Measurements from ENCODE around the gene CAST. TPM values are rescaled to one million over a fixed set of nuclear protein-coding genes. Genes with fewer than 3 reads are reported as not detected.

Gene CAST
- total RNA-seq, 4 donors from 2014 or later: 292 to 347 (median 320) TPM

GRCh38 chr5:96822686-96823459 lies 160.7 kb downstream of the CAST start:
- 85 to 98% methylated on average over 3 to 5 of the region's 6 CpGs for WGBS, 2 donors (ENCODE audit: low coverage in 1 of 2)
- no peaks in the 10 kb centered on the region for H3K36me3 ChIP-seq
- no peak for ATAC-seq
- no peaks in the 10 kb centered on the region for H3K9me3 ChIP-seq
- no peaks in the 10 kb centered on the region for H3K27me3 ChIP-seq
- TF ChIP-seq CTCF (IDR thresholded peaks at IDR 0.05): no peak
- no peak for TF ChIP-seq POLR2A (IDR thresholded peaks at IDR 0.05)
- no peak for TF ChIP-seq POLR2AphosphoS5 (IDR thresholded peaks at IDR 0.05)
- no peak for TF ChIP-seq EP300 (IDR thresholded peaks at IDR 0.05)
- no peak overlapping the region for H3K27ac ChIP-seq
- peaks cover 0 to 7% (median 0%) of the 10 kb centered on the region in 3 donors for H3K4me1 ChIP-seq
- no peak overlapping the region for H3K4me3 ChIP-seq

GRCh38 chr5:96823900-96824380 lies 161.8 kb downstream of the CAST start:
- 40 to 56% methylated on average over 1 to 2 of the region's 2 CpGs for WGBS, 2 donors (ENCODE audit: low coverage in 1 of 2)

More at GRCh38 chr5:96823900-96824380, 161.8 kb downstream of the CAST start:
- no peak overlapping the region for H3K4me3 ChIP-seq
- no peaks in the 10 kb centered on the region for H3K9me3 ChIP-seq
- no peak overlapping the region for H3K27ac ChIP-seq
- H3K36me3 ChIP-seq: no peaks in the 10 kb centered on the region
- peaks cover 0 to 7% (median 0%) of the 10 kb centered on the region in 3 donors for H3K4me1 ChIP-seq
- no peak for ATAC-seq
- TF ChIP-seq POLR2AphosphoS5 (IDR thresholded peaks at IDR 0.05): no peak
- no peak for TF ChIP-seq POLR2A (IDR thresholded peaks at IDR 0.05)
- TF ChIP-seq CTCF (IDR thresholded peaks at IDR 0.05): no peak
- TF ChIP-seq EP300 (IDR thresholded peaks at IDR 0.05): no peak
- H3K27me3 ChIP-seq: no peaks in the 10 kb centered on the region

Other genes with a start within 250 kb of the CAST start
- 1 to 10 TPM in 1 of 4 donors, under 1 TPM in 2, not detected in 1; 0.62 to 1.6 (median 0.92) TPM for gene PCSK1, start 229.1 kb upstream of the CAST start, total RNA-seq
- 10 to 100 TPM; 18.8 to 33.4 (median 28.4) TPM for gene ERAP1, start 145.6 kb downstream of the CAST start, total RNA-seq
- gene ERAP2, start 214.1 kb downstream of the CAST start, total RNA-seq: 10 to 100 TPM in 2 of 4 donors, 1 to 10 TPM in 2; 8.0 to 12.0 (median 10.0) TPM